ENCODE data around the gene NOC4L.

DNA sequence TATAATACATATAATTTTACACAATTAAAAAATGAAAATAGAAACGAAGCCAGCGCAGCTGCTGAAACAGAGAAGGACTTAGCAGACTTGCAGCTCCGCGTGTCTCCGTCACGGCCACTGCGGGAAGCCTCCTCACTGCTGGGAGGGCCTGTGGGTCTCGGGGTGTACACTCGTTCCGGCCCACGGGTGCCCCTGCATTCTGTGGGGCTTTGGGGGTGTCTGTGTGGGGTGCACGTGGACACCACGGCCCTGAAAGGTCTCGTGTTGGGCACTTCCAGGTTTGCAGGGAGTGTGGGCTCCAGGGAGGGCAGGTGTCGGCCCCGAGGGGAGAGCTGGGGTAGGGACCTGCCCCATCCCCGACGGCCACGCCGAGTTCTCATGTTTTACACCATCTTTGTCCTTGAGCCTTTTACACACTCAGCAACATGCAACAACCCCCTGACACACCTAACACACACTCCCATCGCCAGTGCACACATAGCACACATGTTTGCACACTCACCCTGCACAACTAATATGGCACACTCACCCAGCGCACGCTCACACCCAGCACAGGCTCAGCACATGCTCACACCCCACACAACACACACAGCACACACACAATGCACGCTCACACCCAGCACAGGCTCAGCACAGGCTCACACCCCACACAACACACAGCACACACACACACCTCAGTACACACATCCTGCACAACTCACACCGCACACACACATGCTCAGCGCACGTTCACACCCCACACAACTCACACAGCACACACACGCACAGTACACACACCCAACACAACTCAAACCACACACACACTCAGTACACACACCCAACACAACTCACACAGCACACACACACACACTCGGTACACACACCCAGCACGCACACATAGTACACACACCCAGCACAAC, 36.6 kb downstream of the NOC4L start:
- TF ChIP-seq, protein P1, sequence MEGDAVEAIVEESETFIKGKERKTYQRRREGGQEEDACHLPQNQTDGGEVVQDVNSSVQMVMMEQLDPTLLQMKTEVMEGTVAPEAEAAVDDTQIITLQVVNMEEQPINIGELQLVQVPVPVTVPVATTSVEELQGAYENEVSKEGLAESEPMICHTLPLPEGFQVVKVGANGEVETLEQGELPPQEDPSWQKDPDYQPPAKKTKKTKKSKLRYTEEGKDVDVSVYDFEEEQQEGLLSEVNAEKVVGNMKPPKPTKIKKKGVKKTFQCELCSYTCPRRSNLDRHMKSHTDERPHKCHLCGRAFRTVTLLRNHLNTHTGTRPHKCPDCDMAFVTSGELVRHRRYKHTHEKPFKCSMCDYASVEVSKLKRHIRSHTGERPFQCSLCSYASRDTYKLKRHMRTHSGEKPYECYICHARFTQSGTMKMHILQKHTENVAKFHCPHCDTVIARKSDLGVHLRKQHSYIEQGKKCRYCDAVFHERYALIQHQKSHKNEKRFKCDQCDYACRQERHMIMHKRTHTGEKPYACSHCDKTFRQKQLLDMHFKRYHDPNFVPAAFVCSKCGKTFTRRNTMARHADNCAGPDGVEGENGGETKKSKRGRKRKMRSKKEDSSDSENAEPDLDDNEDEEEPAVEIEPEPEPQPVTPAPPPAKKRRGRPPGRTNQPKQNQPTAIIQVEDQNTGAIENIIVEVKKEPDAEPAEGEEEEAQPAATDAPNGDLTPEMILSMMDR (optimal IDR thresholded peaks at IDR 0.05 in 1 of 3, IDR thresholded peaks at IDR 0.05 in 1 of 3, conservative IDR thresholded peaks at IDR 0.05 in 1 of 3; ENCODE audit: extremely low read depth in 1 of 3, insufficient read depth in 2 of 3, low read length in 3 of 3) = no peak
- TF ChIP-seq EZH2 (IDR thresholded peaks at IDR 0.05; ENCODE audit: low read length) = no peak

Measured in keratinocyte (primary cell).